Neural progenitor cell (in vitro differentiated cells): ENCODE measurements around the gene DAAM2. TPM values are rescaled to one million over a fixed set of nuclear protein-coding genes. Genes with fewer than 3 reads are reported as not detected.

ENCODE experiments used
- DNase-seq: peaks from one replicate; pipeline ENCODE4 v3.0.0-alpha.2; 2016; ENCODE audit warnings: low spot score
- H2AFZ ChIP-seq: fragments of 200-600 bp; sonication (generic); replicated peaks from 2 replicates; pipeline ENCODE4 v1.6.1; 2016; ENCODE audit warnings: antibody characterized with exemption
- H3F3A ChIP-seq: fragments of 200-600 bp; sonication (generic); 2 replicates; pipeline ENCODE4 v1.6.1; 2016; ENCODE audit warnings: antibody characterized with exemption, low read depth
- H3K27ac ChIP-seq: fragments of 200-600 bp; sonication (generic); 2 replicates; pipeline ENCODE4 v1.5.1; 2016; ENCODE audit warnings: mild to moderate bottlenecking
- H3K27me3 ChIP-seq: fragments of 200-600 bp; sonication (generic); 2 replicates; pipeline ENCODE4 v1.6.1; 2016; ENCODE audit warnings: mild to moderate bottlenecking, moderate library complexity
- H3K36me3 ChIP-seq: fragments of 200-600 bp; sonication (generic); 2 replicates; pipeline ENCODE4 v1.5.1; 2016
- H3K4me1 ChIP-seq: fragments of 200-600 bp; sonication (generic); 2 replicates; pipeline ENCODE4 v1.6.1; 2016; ENCODE audit warnings: mixed run types
- H3K4me2 ChIP-seq: fragments of 200-600 bp; sonication (generic); 2 replicates; pipeline ENCODE4 v1.6.1; 2016
- H3K4me3 ChIP-seq: fragments of 200-600 bp; sonication (generic); 2 replicates; pipeline ENCODE4 v1.5.1; 2016
- H3K79me2 ChIP-seq: fragments of 200-600 bp; sonication (generic); 2 replicates; pipeline ENCODE4 v1.6.1; 2016; ENCODE audit warnings: low read depth
- H3K9ac ChIP-seq: fragments of 200-600 bp; sonication (generic); 2 replicates; pipeline ENCODE4 v1.6.1; 2016
- H3K9me3 ChIP-seq: fragments of 200-600 bp; sonication (generic); 2 replicates; pipeline ENCODE4 v1.5.1; 2016; ENCODE audit warnings: low read depth
- H4K20me1 ChIP-seq: fragments of 200-600 bp; sonication (generic); 2 replicates; pipeline ENCODE4 v1.6.1; 2016; ENCODE audit warnings: low read depth
- H3K27ac Mint-ChIP-seq: 3 replicates; pipeline ENCODE4 v1.8.0; 2021; ENCODE audit warnings: mixed read lengths
- H3K27me3 Mint-ChIP-seq: 2 replicates; pipeline ENCODE4 v1.8.0; 2022; ENCODE audit warnings: low read depth, mild to moderate bottlenecking, inconsistent platforms, moderate library complexity, mixed read lengths; ENCODE audit not compliant: insufficient read depth
- H3K36me3 Mint-ChIP-seq: 3 replicates; pipeline ENCODE4 v1.8.0; 2021; ENCODE audit warnings: mixed read lengths
- H3K4me1 Mint-ChIP-seq: 3 replicates; pipeline ENCODE4 v1.8.0; 2021; ENCODE audit warnings: mixed read lengths
- H3K4me3 Mint-ChIP-seq: 3 replicates; pipeline ENCODE4 v1.8.0; 2021; ENCODE audit warnings: mild to moderate bottlenecking, moderate library complexity, mixed read lengths
- H3K9me3 Mint-ChIP-seq: 3 replicates; pipeline ENCODE4 v1.8.0; 2020; ENCODE audit warnings: mixed read lengths
- EZH2 ChIP-seq: fragments of 200-600 bp; sonication (generic); IDR thresholded peaks from 2 replicates; pipeline ENCODE4 v1.6.1; 2017; ENCODE audit warnings: antibody characterized with exemption, mild to moderate bottlenecking, moderate library complexity
- EZH2phosphoT487 ChIP-seq: fragments of 200-600 bp; sonication (generic); IDR thresholded peaks from 2 replicates; pipeline ENCODE4 v1.6.1; 2017; ENCODE audit warnings: antibody characterized with exemption
- total RNA-seq: library from RNA; depleted of rRNA; stranded (reverse); fragments of >200 nt; gene quantifications from 2 replicates; pipeline ENCODE4 v1.2.3, GENCODE V29; 2015; ENCODE audit warnings: low replicate concordance
- TF ChIP-seq, protein P1 (sequence below): fragments of 200-600 bp; sonication (generic); IDR thresholded peaks from 2 replicates; pipeline ENCODE4 v1.5.1; 2017; ENCODE audit warnings: antibody characterized with exemption, mild to moderate bottlenecking

Gene DAAM2
- total RNA-seq, 1 donor from 2014 or later = 2.1 TPM

GRCh38 chr6:39881851-39882530 is 89.8 kb downstream of the DAAM2 start:
- no peak overlapping the region for H3K4me3 ChIP-seq
- H3K27ac Mint-ChIP-seq = no peak overlapping the region
- no peak overlapping the region for H2AFZ ChIP-seq

GRCh38 chr6:39882531-39882899 is 90.3 kb downstream of the DAAM2 start:
- H3K4me2 ChIP-seq = no peak overlapping the region
- no peaks in the 10 kb centered on the region for H3K27me3 ChIP-seq
- H3F3A ChIP-seq = no peaks in the 10 kb centered on the region
- Mint-ChIP-seq H3K27ac (no peak overlapping the region), H3K27me3 (peaks cover 11% of the 10 kb centered on the region), H3K4me3 (no peak overlapping the region), H3K36me3 (no peaks in the 10 kb centered on the region), H3K4me1 (peaks cover 11% of the 10 kb centered on the region), H3K9me3 (no peaks in the 10 kb centered on the region)
- no peak overlapping the region for H2AFZ ChIP-seq
- DNase-seq = no peak
- H3K36me3 ChIP-seq = no peaks in the 10 kb centered on the region
- no peak overlapping the region for H3K27ac ChIP-seq
- no peaks in the 10 kb centered on the region for H3K79me2 ChIP-seq
- H3K9ac ChIP-seq = no peak overlapping the region
- H4K20me1 ChIP-seq = no peaks in the 10 kb centered on the region
- no peaks in the 10 kb centered on the region for H3K9me3 ChIP-seq
- no peak overlapping the region for H3K4me3 ChIP-seq
- TF ChIP-seq, protein P1, sequence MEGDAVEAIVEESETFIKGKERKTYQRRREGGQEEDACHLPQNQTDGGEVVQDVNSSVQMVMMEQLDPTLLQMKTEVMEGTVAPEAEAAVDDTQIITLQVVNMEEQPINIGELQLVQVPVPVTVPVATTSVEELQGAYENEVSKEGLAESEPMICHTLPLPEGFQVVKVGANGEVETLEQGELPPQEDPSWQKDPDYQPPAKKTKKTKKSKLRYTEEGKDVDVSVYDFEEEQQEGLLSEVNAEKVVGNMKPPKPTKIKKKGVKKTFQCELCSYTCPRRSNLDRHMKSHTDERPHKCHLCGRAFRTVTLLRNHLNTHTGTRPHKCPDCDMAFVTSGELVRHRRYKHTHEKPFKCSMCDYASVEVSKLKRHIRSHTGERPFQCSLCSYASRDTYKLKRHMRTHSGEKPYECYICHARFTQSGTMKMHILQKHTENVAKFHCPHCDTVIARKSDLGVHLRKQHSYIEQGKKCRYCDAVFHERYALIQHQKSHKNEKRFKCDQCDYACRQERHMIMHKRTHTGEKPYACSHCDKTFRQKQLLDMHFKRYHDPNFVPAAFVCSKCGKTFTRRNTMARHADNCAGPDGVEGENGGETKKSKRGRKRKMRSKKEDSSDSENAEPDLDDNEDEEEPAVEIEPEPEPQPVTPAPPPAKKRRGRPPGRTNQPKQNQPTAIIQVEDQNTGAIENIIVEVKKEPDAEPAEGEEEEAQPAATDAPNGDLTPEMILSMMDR = no peak
- no peak for TF ChIP-seq EZH2
- no peak for TF ChIP-seq EZH2phosphoT487
- H3K4me1 ChIP-seq = no peaks in the 10 kb centered on the region

More at GRCh38 chr6:39881851-39882530, 89.8 kb downstream of the DAAM2 start:
- Histone ChIP-seq H3K9ac (no peak overlapping the region), H3K4me1 (no peaks in the 10 kb centered on the region), H3F3A (no peaks in the 10 kb centered on the region), H3K27ac (no peak overlapping the region), H3K27me3 (no peaks in the 10 kb centered on the region), H3K36me3 (no peaks in the 10 kb centered on the region), H3K4me2 (no peak overlapping the region), H3K9me3 (no peaks in the 10 kb centered on the region), H3K79me2 (no peaks in the 10 kb centered on the region), H4K20me1 (no peaks in the 10 kb centered on the region)
- H3K4me1 Mint-ChIP-seq = peaks cover 8% of the 10 kb centered on the region
- no peaks in the 10 kb centered on the region for H3K9me3 Mint-ChIP-seq
- H3K4me3 Mint-ChIP-seq = no peak overlapping the region
- DNase-seq = no peak
- H3K27me3 Mint-ChIP-seq = peaks cover 8% of the 10 kb centered on the region
- H3K36me3 Mint-ChIP-seq = no peaks in the 10 kb centered on the region
- TF ChIP-seq, protein P1 = no peak
- TF ChIP-seq EZH2 = no peak
- no peak for TF ChIP-seq EZH2phosphoT487

DNA sequence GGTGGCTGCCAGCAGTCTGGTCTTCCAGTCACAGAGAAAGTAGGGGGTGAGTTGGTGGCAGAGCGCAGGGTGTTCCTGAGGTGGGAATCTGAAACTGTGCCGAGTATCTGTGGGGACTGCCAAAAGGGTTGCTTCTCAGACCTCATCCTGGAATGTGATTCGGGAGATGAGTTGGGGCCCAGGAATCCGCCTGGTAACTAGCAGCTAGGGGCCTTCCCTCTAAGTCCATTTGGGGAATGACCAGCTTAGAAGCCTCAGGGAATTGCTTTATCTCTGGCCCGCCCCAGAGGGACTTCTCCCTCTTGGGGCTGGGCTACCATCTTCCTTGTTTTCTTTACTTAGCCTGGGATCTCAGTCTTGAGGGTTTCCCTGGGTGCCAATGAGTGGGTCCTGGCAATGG is 92.5 kb downstream of the DAAM2 start:
- no peaks in the 10 kb centered on the region for H3K79me2 ChIP-seq
- no peaks in the 10 kb centered on the region for H3K4me1 ChIP-seq
- Mint-ChIP-seq H3K27me3 (peaks cover 12% of the 10 kb centered on the region), H3K4me3 (no peak overlapping the region), H3K36me3 (no peaks in the 10 kb centered on the region), H3K9me3 (no peaks in the 10 kb centered on the region), H3K4me1 (peaks cover 20% of the 10 kb centered on the region), H3K27ac (no peak overlapping the region)
- DNase-seq = no peak
- no peaks in the 10 kb centered on the region for H3K27me3 ChIP-seq
- H3K9me3 ChIP-seq = no peaks in the 10 kb centered on the region
- H3K9ac ChIP-seq = no peak overlapping the region
- no peaks in the 10 kb centered on the region for H3K36me3 ChIP-seq
- TF ChIP-seq, protein P1 = no peak
- TF ChIP-seq EZH2phosphoT487 (no peak), EZH2 (no peak)
- no peak overlapping the region for H3K27ac ChIP-seq
- H3K4me2 ChIP-seq = no peak overlapping the region
- H2AFZ ChIP-seq = no peak overlapping the region
- no peak overlapping the region for H3K4me3 ChIP-seq
- H3F3A ChIP-seq = no peaks in the 10 kb centered on the region
- no peaks in the 10 kb centered on the region for H4K20me1 ChIP-seq
